SK-N-SH (cell line): ENCODE results near the gene MSL1. TPM values are rescaled to one million over a fixed set of nuclear protein-coding genes. Genes with fewer than 3 reads are reported as not detected.

Source experiments
- CTCF ChIA-PET: fragments of 300-600, 350-600 bp; formaldehyde crosslinking; extraction: SDS; loops from one replicate; lab custom pipeline; 2021; lab: Yijun Ruan, JAX
- POLR2A ChIA-PET: fragments of 350-600 bp; sonication (Branson Sonifier 250); formaldehyde crosslinking; extraction: SDS; loops from one replicate; lab custom pipeline; 2020; ENCODE audit warnings: antibody characterized with exemption, inconsistent platforms; lab: Yijun Ruan, JAX
- DNase-seq: peaks from one replicate; pipeline ENCODE4 v3.0.0; 2012
- H2AFZ ChIP-seq: fragments of 200-600 bp; sonication (generic); 2 replicates; pipeline ENCODE4 v1.8.1; 2016; ENCODE audit warnings: antibody characterized with exemption, mild to moderate bottlenecking, low read depth
- H3F3A ChIP-seq: fragments of 200-600 bp; sonication (generic); replicated peaks from 2 replicates; pipeline ENCODE3; 2016; ENCODE audit warnings: antibody characterized with exemption, mild to moderate bottlenecking; ENCODE audit not compliant: insufficient read depth
- H3K27ac ChIP-seq, 2 experiments: fragments of 200-500 bp in 1 of 2; fragments of 200-600 bp in 1 of 2; sonication (Bioruptor generic) in 1 of 2; sonication (generic), shearing (Covaris generic) in 1 of 2; 2 replicates each; pipeline versions ENCODE4 v1.5.1 to v1.6.1; 2014 to 2016; ENCODE audit warnings: low read depth in 2 of 2, inconsistent platforms in 1 of 2, low read length in 1 of 2, mild to moderate bottlenecking in 1 of 2, mixed read lengths in 1 of 2
- H3K27me3 ChIP-seq: fragments of 200-600 bp; sonication (generic), shearing (Covaris generic); 2 replicates; pipeline ENCODE4 v1.6.1; 2016; ENCODE audit warnings: mixed run types; ENCODE audit not compliant: insufficient read depth
- H3K36me3 ChIP-seq, 2 experiments: fragments of 200-500 bp in 1 of 2; fragments of 200-600 bp in 1 of 2; sonication (Bioruptor generic) in 1 of 2; sonication (generic) in 1 of 2; replicated peaks in 1 of 2; 2 replicates each; pipeline versions ENCODE3 to v1.5.1; 2014 to 2016; ENCODE audit warnings: low read length in 1 of 2, mild to moderate bottlenecking in 1 of 2; ENCODE audit not compliant: insufficient read depth in 2 of 2, control insufficient read depth in 1 of 2
- H3K4me1 ChIP-seq, 2 experiments: fragments of 200-500 bp in 1 of 2; fragments of 200-600 bp in 1 of 2; sonication (Bioruptor generic) in 1 of 2; sonication (generic), shearing (Covaris generic) in 1 of 2; 2 replicates each; pipeline versions ENCODE4 v1.5.1 to v1.6.1; 2014 to 2016; ENCODE audit warnings: low read depth in 1 of 2, low read length in 1 of 2, mixed run types in 1 of 2; ENCODE audit not compliant: insufficient read depth in 2 of 2, control insufficient read depth in 1 of 2
- H3K4me2 ChIP-seq: fragments of 200-600 bp; sonication (generic), shearing (Covaris generic); 2 replicates; pipeline ENCODE4 v1.6.1; 2017; ENCODE audit warnings: mixed run types
- H3K4me3 ChIP-seq, 2 experiments: fragments of 200-500 bp in 1 of 2; fragments of 200-600 bp in 1 of 2; sonication (Bioruptor generic) in 1 of 2; sonication (generic), shearing (Covaris generic) in 1 of 2; 2 replicates each; pipeline versions ENCODE4 v1.5.1 to v1.8.1; 2014 to 2016; ENCODE audit warnings: low read depth in 2 of 2, inconsistent platforms in 1 of 2, low read length in 1 of 2, mild to moderate bottlenecking in 1 of 2, mixed read lengths in 1 of 2, moderate library complexity in 1 of 2
- H3K79me2 ChIP-seq: fragments of 200-600 bp; sonication (generic); 2 replicates; pipeline ENCODE4 v1.8.1; 2017; ENCODE audit warnings: mild to moderate bottlenecking; ENCODE audit not compliant: insufficient read depth
- H3K9ac ChIP-seq: fragments of 200-600 bp; sonication (generic); 2 replicates; pipeline ENCODE4 v1.6.1; 2017; ENCODE audit warnings: mixed run types
- H3K9me2 ChIP-seq: fragments of 200-600 bp; sonication (generic); 2 replicates; pipeline ENCODE4 v1.6.1; 2017; ENCODE audit warnings: mixed run types
- H3K9me3 ChIP-seq: fragments of 200-600 bp; sonication (generic); 2 replicates; pipeline ENCODE4 v1.6.1; 2017; ENCODE audit warnings: mixed run types, mild to moderate bottlenecking, moderate library complexity
- H4K20me1 ChIP-seq: fragments of 200-600 bp; sonication (generic); 2 replicates; pipeline ENCODE4 v1.6.1; 2017; ENCODE audit warnings: mild to moderate bottlenecking, mixed run types; ENCODE audit not compliant: insufficient read depth
- ELF1 ChIP-seq: IDR thresholded peaks from 2 replicates; pipeline ENCODE4 v1.4.0; 2012
- EP300 ChIP-seq, 2 experiments: IDR thresholded peaks; 2 replicates each; pipeline versions ENCODE4 v1.4.0 to v1.6.1; 2012; ENCODE audit warnings: borderline replicate concordance in 1 of 2, low read depth in 1 of 2, low read length in 1 of 2
- FOSL2 ChIP-seq: IDR thresholded peaks from 2 replicates; pipeline ENCODE4 v1.4.0; 2012; ENCODE audit warnings: low read depth, mild to moderate bottlenecking, moderate library complexity, borderline replicate concordance
- MEF2A ChIP-seq: IDR thresholded peaks from 2 replicates; pipeline ENCODE4 v1.4.0; 2012; ENCODE audit warnings: low read depth, borderline replicate concordance
- RCOR1 ChIP-seq: fragments of 150-350 bp; IDR thresholded peaks from 2 replicates; pipeline ENCODE4 v1.6.1; 2017; ENCODE audit warnings: antibody characterized with exemption, low read length
- SIN3A ChIP-seq: IDR thresholded peaks from 2 replicates; pipeline ENCODE4 v1.6.1; 2012; ENCODE audit warnings: low read depth, mild to moderate bottlenecking, low read length, moderate library complexity, borderline replicate concordance
- WGBS: methylation state at CpG from one replicate; pipeline ENCODE4 v1.1.6; 2017; ENCODE audit warnings: low lambda C conversion rate; 5-methylcytosine and 5-hydroxymethylcytosine counted together
- polyA plus RNA-seq, 3 experiments: library from polyadenylated mRNA; depleted of rRNA; stranded (reverse); fragments of >200 nt; gene quantifications; 2 replicates each; pipeline ENCODE4 v1.2.3, GENCODE V29; 2012
- TF ChIP-seq, protein P1 (sequence below): IDR thresholded peaks from 2 replicates; pipeline ENCODE4; 2012
- TF ChIP-seq, protein P2 (sequence below): IDR thresholded peaks from 2 replicates; pipeline ENCODE4 v1.4.0; 2012; ENCODE audit warnings: low read depth
- TF ChIP-seq, protein P3 (sequence below): IDR thresholded peaks from 2 replicates; pipeline ENCODE4 v1.6.1; 2012; ENCODE audit warnings: mild to moderate bottlenecking, low read depth, low read length, moderate library complexity
- TF ChIP-seq, protein P4 (sequence below): fragments of 150-350 bp; IDR thresholded peaks from 2 replicates; pipeline ENCODE4 v1.6.1; 2017; ENCODE audit warnings: antibody characterized with exemption, low read length, low read depth, borderline replicate concordance

MSL1 gene
- polyA plus RNA-seq, 1 of the 3 experiments (the other 2 are of a cell fraction): 30.2 TPM

DNA sequence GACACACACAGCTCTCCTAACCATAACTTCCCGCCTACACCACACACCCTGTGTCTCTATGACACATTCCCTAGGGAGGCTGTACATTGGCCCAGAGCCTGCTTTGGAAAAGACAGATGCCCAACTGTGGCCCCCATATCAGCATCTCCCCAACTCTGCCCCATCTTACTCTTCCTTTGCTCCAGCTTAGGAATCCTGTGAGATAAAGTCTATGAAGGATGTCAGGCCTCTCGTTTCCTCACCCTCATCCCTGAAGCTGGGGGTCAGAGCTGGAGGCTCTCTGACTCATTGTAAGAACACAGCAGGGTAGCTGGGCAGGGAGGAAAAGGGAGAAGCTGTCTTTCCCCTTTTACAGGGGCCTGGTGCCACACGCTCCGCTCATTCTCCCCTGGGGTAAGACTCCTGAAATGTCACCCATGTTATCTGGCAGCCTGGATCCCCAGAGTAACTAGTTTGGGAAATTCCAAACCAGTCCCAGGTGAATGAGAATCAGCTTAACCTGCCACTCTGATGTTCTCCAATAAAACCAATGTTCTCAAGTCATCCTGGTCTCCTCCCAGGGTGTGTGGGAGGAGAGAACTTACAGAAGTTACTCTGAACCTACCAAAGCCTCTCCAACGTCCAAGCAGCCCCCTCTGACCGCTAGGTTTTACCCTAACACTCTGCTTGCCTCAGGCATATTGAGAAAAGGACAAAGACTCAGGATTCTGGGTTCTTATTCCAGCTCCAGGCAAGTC, 58.3 kb downstream of the MSL1 start:
- Histone ChIP-seq H3K27ac (peak overlapping the region in 1 of 2 experiments; percentile 13; a peak in 1 of 4 replicates), H2AFZ (no peak overlapping the region), H3K9me2 (no peaks in the 10 kb centered on the region), H3K9ac (no peak overlapping the region), H3F3A (peaks cover 20% of the 10 kb centered on the region), H3K4me1 (peaks cover 6 to 32% of the 10 kb centered on the region in 2 experiments; a peak in 1 of 4 replicates), H3K79me2 (no peaks in the 10 kb centered on the region), H3K4me3 (no peak overlapping the region), H4K20me1 (no peaks in the 10 kb centered on the region), H3K4me2 (no peak overlapping the region; the same call in 1 of the 2 replicates), H3K27me3 (no peaks in the 10 kb centered on the region), H3K36me3 (peaks cover 3 to 8% of the 10 kb centered on the region in 2 experiments), H3K9me3 (no peaks in the 10 kb centered on the region)
- TF ChIP-seq SIN3A (no peak), FOSL2 (peak; percentile 25; the same call in 1 of the 2 replicates)
- ChIA-PET POLR2A (interaction anchor here (0.9 to 1.2 kb wide), 2 partner anchors 9 to 57 kb away, joined by 3 read pairs; no protein-coding TSS in a partner anchor), CTCF (interaction anchor here (0.6 to 10.6 kb wide), 9 partner anchors 12 to 145 kb away, joined by 3 to 94 read pairs (median 3); no protein-coding TSS in a partner anchor)
- 64% methylated on average over 6 of the region's 6 CpGs for WGBS
- DNase-seq: no peak

DNA sequence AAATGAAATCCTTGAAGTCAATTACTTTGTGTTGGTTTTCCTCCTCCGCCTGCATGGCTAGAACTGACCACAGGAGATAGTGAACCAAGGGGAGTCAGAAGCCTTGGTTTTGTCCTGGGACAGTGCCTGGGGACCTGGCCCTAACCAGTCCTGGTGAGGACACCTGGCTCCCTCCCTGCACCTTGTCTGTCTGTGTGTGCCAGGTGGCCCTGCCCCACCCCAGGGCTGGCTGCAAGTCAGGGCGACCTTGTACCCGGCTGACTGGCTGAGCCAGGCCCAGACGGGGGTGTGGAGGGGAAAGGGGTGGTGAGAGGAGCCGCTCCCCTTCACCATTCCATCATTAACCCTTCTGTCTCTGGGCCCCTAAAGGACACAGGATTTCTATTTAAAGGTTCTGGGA, 58.9 kb downstream of the MSL1 start:
- POLR2A ChIA-PET: no interaction called here
- Histone ChIP-seq H3K4me1 (peaks cover 6 to 32% of the 10 kb centered on the region in 2 experiments; a peak in 1 of 4 replicates), H3K27ac (no peak overlapping the region), H3K36me3 (peaks cover 3 to 8% of the 10 kb centered on the region in 2 experiments), H3K9ac (no peak overlapping the region), H3K4me2 (no peak overlapping the region), H2AFZ (no peak overlapping the region), H3K4me3 (no peak overlapping the region), H3K79me2 (no peaks in the 10 kb centered on the region), H3K9me2 (no peaks in the 10 kb centered on the region), H4K20me1 (no peaks in the 10 kb centered on the region), H3K27me3 (no peaks in the 10 kb centered on the region), H3F3A (peaks cover 20% of the 10 kb centered on the region), H3K9me3 (no peaks in the 10 kb centered on the region)
- no peak for DNase-seq
- no peak for TF ChIP-seq EP300 (IDR thresholded peaks at IDR 0.05; ENCODE audit: borderline replicate concordance in 1 of 2, low read depth in 1 of 2, low read length in 1 of 2)
- TF ChIP-seq, protein P1, sequence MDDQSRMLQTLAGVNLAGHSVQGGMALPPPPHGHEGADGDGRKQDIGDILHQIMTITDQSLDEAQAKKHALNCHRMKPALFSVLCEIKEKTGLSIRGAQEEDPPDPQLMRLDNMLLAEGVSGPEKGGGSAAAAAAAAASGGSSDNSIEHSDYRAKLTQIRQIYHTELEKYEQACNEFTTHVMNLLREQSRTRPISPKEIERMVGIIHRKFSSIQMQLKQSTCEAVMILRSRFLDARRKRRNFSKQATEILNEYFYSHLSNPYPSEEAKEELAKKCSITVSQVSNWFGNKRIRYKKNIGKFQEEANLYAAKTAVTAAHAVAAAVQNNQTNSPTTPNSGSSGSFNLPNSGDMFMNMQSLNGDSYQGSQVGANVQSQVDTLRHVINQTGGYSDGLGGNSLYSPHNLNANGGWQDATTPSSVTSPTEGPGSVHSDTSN: no peak
- TF ChIP-seq MEF2A: no peak
- TF ChIP-seq SIN3A: no peak
- TF ChIP-seq, protein P2, sequence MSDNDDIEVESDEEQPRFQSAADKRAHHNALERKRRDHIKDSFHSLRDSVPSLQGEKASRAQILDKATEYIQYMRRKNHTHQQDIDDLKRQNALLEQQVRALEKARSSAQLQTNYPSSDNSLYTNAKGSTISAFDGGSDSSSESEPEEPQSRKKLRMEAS: no peak
- WGBS: 88% methylated on average over 2 of the region's 5 CpGs
- CTCF ChIA-PET: interaction anchor here (0.9 to 10.6 kb wide), 4 partner anchors 12 to 17 kb away, joined by 3 to 94 read pairs (median 18); no protein-coding TSS in a partner anchor

DNA sequence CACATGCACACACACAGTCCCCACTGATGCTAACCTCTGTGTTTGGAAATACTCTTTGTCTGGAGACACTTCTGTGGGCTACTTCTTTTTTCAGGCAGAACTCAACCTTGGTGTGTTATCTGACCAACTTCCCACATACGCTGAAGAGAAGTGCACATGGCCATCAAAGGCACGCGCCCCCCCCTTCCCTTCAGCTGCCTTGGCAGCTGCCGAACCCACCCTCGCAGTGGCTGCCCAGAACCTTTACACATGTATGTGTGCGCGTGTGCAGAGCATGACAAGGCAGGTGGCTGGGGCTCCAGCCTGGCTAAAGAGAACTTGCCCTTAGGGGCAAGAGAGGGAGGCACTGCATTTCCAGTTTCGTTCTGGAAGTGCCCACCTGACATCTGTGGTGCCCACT, 59.4 kb downstream of the MSL1 start:
- H3F3A ChIP-seq: peaks cover 15% of the 10 kb centered on the region
- no peaks in the 10 kb centered on the region for H4K20me1 ChIP-seq
- H3K4me1 ChIP-seq: peaks cover 6 to 32% of the 10 kb centered on the region in 2 experiments; a peak in 1 of 4 replicates
- CTCF ChIA-PET: interaction anchor here (0.9 to 10.6 kb wide), 3 partner anchors 12 to 17 kb away, joined by 3 to 94 read pairs (median 33); no protein-coding TSS in a partner anchor
- no peaks in the 10 kb centered on the region for H3K27me3 ChIP-seq
- no peak for DNase-seq
- H3K27ac ChIP-seq: no peak overlapping the region
- H2AFZ ChIP-seq: no peak overlapping the region
- H3K36me3 ChIP-seq: peaks cover 3 to 6% of the 10 kb centered on the region in 2 experiments
- WGBS: 90% methylated on average over 8 of the region's 8 CpGs
- H3K9me3 ChIP-seq: no peaks in the 10 kb centered on the region
- no peaks in the 10 kb centered on the region for H3K9me2 ChIP-seq
- no peak overlapping the region for H3K4me2 ChIP-seq
- POLR2A ChIA-PET: no interaction called here
- no peak overlapping the region for H3K9ac ChIP-seq
- no peaks in the 10 kb centered on the region for H3K79me2 ChIP-seq
- H3K4me3 ChIP-seq: no peak overlapping the region
- TF ChIP-seq, protein P3, sequence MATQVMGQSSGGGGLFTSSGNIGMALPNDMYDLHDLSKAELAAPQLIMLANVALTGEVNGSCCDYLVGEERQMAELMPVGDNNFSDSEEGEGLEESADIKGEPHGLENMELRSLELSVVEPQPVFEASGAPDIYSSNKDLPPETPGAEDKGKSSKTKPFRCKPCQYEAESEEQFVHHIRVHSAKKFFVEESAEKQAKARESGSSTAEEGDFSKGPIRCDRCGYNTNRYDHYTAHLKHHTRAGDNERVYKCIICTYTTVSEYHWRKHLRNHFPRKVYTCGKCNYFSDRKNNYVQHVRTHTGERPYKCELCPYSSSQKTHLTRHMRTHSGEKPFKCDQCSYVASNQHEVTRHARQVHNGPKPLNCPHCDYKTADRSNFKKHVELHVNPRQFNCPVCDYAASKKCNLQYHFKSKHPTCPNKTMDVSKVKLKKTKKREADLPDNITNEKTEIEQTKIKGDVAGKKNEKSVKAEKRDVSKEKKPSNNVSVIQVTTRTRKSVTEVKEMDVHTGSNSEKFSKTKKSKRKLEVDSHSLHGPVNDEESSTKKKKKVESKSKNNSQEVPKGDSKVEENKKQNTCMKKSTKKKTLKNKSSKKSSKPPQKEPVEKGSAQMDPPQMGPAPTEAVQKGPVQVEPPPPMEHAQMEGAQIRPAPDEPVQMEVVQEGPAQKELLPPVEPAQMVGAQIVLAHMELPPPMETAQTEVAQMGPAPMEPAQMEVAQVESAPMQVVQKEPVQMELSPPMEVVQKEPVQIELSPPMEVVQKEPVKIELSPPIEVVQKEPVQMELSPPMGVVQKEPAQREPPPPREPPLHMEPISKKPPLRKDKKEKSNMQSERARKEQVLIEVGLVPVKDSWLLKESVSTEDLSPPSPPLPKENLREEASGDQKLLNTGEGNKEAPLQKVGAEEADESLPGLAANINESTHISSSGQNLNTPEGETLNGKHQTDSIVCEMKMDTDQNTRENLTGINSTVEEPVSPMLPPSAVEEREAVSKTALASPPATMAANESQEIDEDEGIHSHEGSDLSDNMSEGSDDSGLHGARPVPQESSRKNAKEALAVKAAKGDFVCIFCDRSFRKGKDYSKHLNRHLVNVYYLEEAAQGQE: no peak
- TF ChIP-seq, protein P4, sequence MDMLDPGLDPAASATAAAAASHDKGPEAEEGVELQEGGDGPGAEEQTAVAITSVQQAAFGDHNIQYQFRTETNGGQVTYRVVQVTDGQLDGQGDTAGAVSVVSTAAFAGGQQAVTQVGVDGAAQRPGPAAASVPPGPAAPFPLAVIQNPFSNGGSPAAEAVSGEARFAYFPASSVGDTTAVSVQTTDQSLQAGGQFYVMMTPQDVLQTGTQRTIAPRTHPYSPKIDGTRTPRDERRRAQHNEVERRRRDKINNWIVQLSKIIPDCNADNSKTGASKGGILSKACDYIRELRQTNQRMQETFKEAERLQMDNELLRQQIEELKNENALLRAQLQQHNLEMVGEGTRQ: no peak
- TF ChIP-seq ELF1: no peak
- no peak for TF ChIP-seq RCOR1
- no peak for TF ChIP-seq FOSL2
